RPMI8226 (cell line): Measurements from ENCODE around the gene C3orf22.

ENCODE experiments used
- DNase-seq: peaks from one replicate; pipeline ENCODE4 v3.0.0-alpha.2; 2015

C3orf22 gene

GRCh38 chr3:126556637-126557414 is 1.9 kb downstream of the C3orf22 start:
- DNase-seq = no peak

GRCh38 chr3:126555795-126556636 is 2.7 kb downstream of the C3orf22 start:
- DNase-seq = no peak

GRCh38 chr3:126554560-126555525 is 3.9 kb downstream of the C3orf22 start:
- DNase-seq = no peak

- DNase-seq = no peak
These were observed 5.2 kb downstream of the C3orf22 start for GRCh38 chr3:126553284-126554084.

GRCh38 chr3:126552688-126553283 is 5.9 kb downstream of the C3orf22 start:
- DNase-seq = no peak

- DNase-seq = no peak
These were observed 6.7 kb downstream of the C3orf22 start for GRCh38 chr3:126551839-126552687.

- no peak for DNase-seq
These were observed 7.5 kb downstream of the C3orf22 start for GRCh38 chr3:126551121-126551838.

GRCh38 chr3:126550488-126551051 is 8.2 kb downstream of the C3orf22 start:
- DNase-seq = no peak

- no peak for DNase-seq
These were observed 8.8 kb downstream of the C3orf22 start for GRCh38 chr3:126549861-126550487.

- no peak for DNase-seq
These were observed 9.9 kb downstream of the C3orf22 start for GRCh38 chr3:126548556-126549466.

- DNase-seq = no peak
These were observed 11.0 kb downstream of the C3orf22 start for GRCh38 chr3:126547721-126548120.

- no peak for DNase-seq
These were observed 12.0 kb downstream of the C3orf22 start for GRCh38 chr3:126546549-126547239.

- DNase-seq = no peak
These were observed 12.7 kb downstream of the C3orf22 start for GRCh38 chr3:126546013-126546412.

- DNase-seq = no peak
These were observed 13.2 kb downstream of the C3orf22 start for GRCh38 chr3:126545544-126545943.

- DNase-seq = no peak
These were observed 14.0 kb downstream of the C3orf22 start for GRCh38 chr3:126544596-126545281.

- DNase-seq = no peak
These were observed 15.2 kb downstream of the C3orf22 start for GRCh38 chr3:126543457-126544061.
